Small intestine (tissue), 7 donors: Measurements from ENCODE around the gene C11orf97. TPM values are rescaled to one million over a fixed set of nuclear protein-coding genes. Genes with fewer than 3 reads are reported as not detected.
"Not testable (repeated sequence)": the region's sequence is repeated elsewhere in the genome, so short reads cannot be mapped to it uniquely, and the experiment has no call there.

Experiments
- DNase-seq, 2 donors: peaks; one replicate each; pipeline versions ENCODE4 v3.0.0 to v3.0.0-alpha.2; 2013
- FAIRE-seq: peaks from 2 replicates; lab custom pipeline; 2012; peaks lifted over from hg19 to GRCh38; lab: Jason Lieb, UNC
- H3K27ac ChIP-seq, 3 donors: one replicate each; pipeline ENCODE4 v1.5.1; 2013; ENCODE audit warnings: low read length in 2 of 3, mild to moderate bottlenecking in 2 of 3, control low read depth in 1 of 3, inconsistent platforms in 1 of 3, low read depth in 1 of 3, moderate library complexity in 1 of 3
- H3K27me3 ChIP-seq, 3 donors: one replicate each; pipeline ENCODE4 v1.6.1; 2013; ENCODE audit warnings: low read length in 3 of 3, inconsistent platforms in 1 of 3; ENCODE audit not compliant: control insufficient read depth in 3 of 3, insufficient read depth in 3 of 3
- H3K36me3 ChIP-seq, 3 donors: one replicate each; pipeline ENCODE4 v1.6.1; 2013; ENCODE audit warnings: low read length in 3 of 3, inconsistent platforms in 1 of 3, low read depth in 1 of 3, mild to moderate bottlenecking in 1 of 3, moderate library complexity in 1 of 3; ENCODE audit not compliant: control insufficient read depth in 3 of 3, insufficient read depth in 2 of 3
- H3K4me1 ChIP-seq, 3 donors: one replicate each; pipeline ENCODE4 v1.6.1; 2013; ENCODE audit warnings: low read length in 2 of 3, inconsistent platforms in 1 of 3, low read depth in 1 of 3, mild to moderate bottlenecking in 1 of 3, moderate library complexity in 1 of 3; ENCODE audit not compliant: control insufficient read depth in 3 of 3, insufficient read depth in 2 of 3
- H3K4me3 ChIP-seq, 3 donors: one replicate each; pipeline ENCODE4 v1.5.1; 2013; ENCODE audit warnings: low read length in 3 of 3, control low read depth in 1 of 3, inconsistent platforms in 1 of 3, low read depth in 1 of 3, mild to moderate bottlenecking in 1 of 3, moderate library complexity in 1 of 3
- H3K9me3 ChIP-seq, 2 donors: one replicate each; pipeline ENCODE4 v1.6.1; 2013; ENCODE audit warnings: low read depth in 1 of 2, low read length in 1 of 2; ENCODE audit not compliant: control insufficient read depth in 2 of 2, insufficient read depth in 1 of 2
- WGBS, 3 donors: extraction: QIAGEN DNeasy Blood & Tissue Kit; methylation state at CpG; one replicate each; pipeline ENCODE4 v1.1.7; 2013; 5-methylcytosine and 5-hydroxymethylcytosine counted together
- polyA plus RNA-seq, 4 donors: library from polyadenylated mRNA; stranded (reverse) in 3 of 4; unstranded in 1 of 4; fragments of 200-250 nt in 3 of 4; fragments of 120-200 nt in 1 of 4; gene quantifications; one replicate each; pipeline versions ENCODE4 v1.2.1 to v1.2.3, GENCODE V29; 2013
- donor health status: healthy with polysubstance abuse.
- donor health status: control.
- donor health status: control.
- donor health status: Bipolar disorder and iron deficiency.
- donor health status: healthy.

The C11orf97 gene
- polyA plus RNA-seq, 4 donors: 0.09 TPM; not detected in 3

GRCh38 chr11:94494126-94494680 lies 18.1 kb upstream of the C11orf97 start:
- Histone ChIP-seq H3K4me1 (peaks cover 0 to 6% (median 0%) of the 10 kb centered on the region in 3 donors), H3K4me3 (peak overlapping the region; percentile 65 to 97 (median 77)), H3K27ac (peak overlapping the region; percentile 71 to 90 (median 76)), H3K27me3 (no peaks in the 10 kb centered on the region), H3K9me3 (no peaks in the 10 kb centered on the region), H3K36me3 (peaks cover 3 to 7% (median 4%) of the 10 kb centered on the region in 3 donors)
- FAIRE-seq: no peak
- 3 to 4% (median 3%) methylated on average over 19 of the region's 19 CpGs for WGBS, 3 donors
- peak in 1 of 2 donors; percentile 9 for DNase-seq

- Histone ChIP-seq H3K27me3 (no peaks in the 10 kb centered on the region), H3K4me3 (no peak overlapping the region), H3K27ac (no peak overlapping the region), H3K36me3 (peaks cover 3 to 15% (median 7%) of the 10 kb centered on the region in 3 donors), H3K9me3 (no peaks in the 10 kb centered on the region), H3K4me1 (no peaks in the 10 kb centered on the region)
- DNase-seq: no peak
- no peak for FAIRE-seq
- WGBS, 3 donors: 89 to 97% (median 94%) methylated on average over 2 of the region's 2 CpGs
These were observed 12.1 kb upstream of the C11orf97 start for GRCh38 chr11:94500181-94500580.

- Histone ChIP-seq H3K27me3 (no peaks in the 10 kb centered on the region), H3K36me3 (peaks cover 3 to 15% (median 7%) of the 10 kb centered on the region in 3 donors), H3K9me3 (no peaks in the 10 kb centered on the region), H3K4me3 (no peak overlapping the region), H3K27ac (no peak overlapping the region), H3K4me1 (no peaks in the 10 kb centered on the region)
- WGBS, 3 donors: 65 to 79% (median 77%) methylated on average over 2 of the region's 2 CpGs
- DNase-seq (no peak), FAIRE-seq (no peak)
These were observed 10.7 kb upstream of the C11orf97 start for GRCh38 chr11:94501522-94501921.

GRCh38 chr11:94504689-94505293 lies 7.5 kb upstream of the C11orf97 start:
- FAIRE-seq: peak; percentile 81
- 7 to 22% (median 18%) methylated on average over 3 of the region's 3 CpGs for WGBS, 3 donors

GRCh38 chr11:94506513-94506912 lies 5.7 kb upstream of the C11orf97 start:
- H3K4me1 ChIP-seq, FAIRE-seq, H3K9me3 ChIP-seq, H3K36me3 ChIP-seq, H3K27ac ChIP-seq, H3K27me3 ChIP-seq, H3K4me3 ChIP-seq: not testable (repeated sequence)
- peak in 1 of 2 donors; percentile 28 for DNase-seq
- 62 to 85% (median 71%) methylated on average over 5 of the region's 5 CpGs for WGBS, 3 donors

More at GRCh38 chr11:94504689-94505293, 7.5 kb upstream of the C11orf97 start:
- H3K4me1 ChIP-seq: no peaks in the 10 kb centered on the region
- H3K4me3 ChIP-seq: no peak overlapping the region
- no peak overlapping the region for H3K27ac ChIP-seq
- peak; percentile 51 to 64 for DNase-seq
- H3K9me3 ChIP-seq: no peaks in the 10 kb centered on the region
- H3K27me3 ChIP-seq: no peaks in the 10 kb centered on the region
- H3K36me3 ChIP-seq: peaks cover 0 to 9% (median 2%) of the 10 kb centered on the region in 3 donors

- FAIRE-seq (no peak), DNase-seq (no peak)
- H3K4me1 ChIP-seq: peaks cover 0 to 3% (median 0%) of the 10 kb centered on the region in 3 donors
- H3K27ac ChIP-seq: no peak overlapping the region
- H3K4me3 ChIP-seq: no peak overlapping the region
- no peaks in the 10 kb centered on the region for H3K9me3 ChIP-seq
- H3K36me3 ChIP-seq: no peaks in the 10 kb centered on the region
- WGBS, 3 donors: 42 to 60% (median 56%) methylated on average over 4 of the region's 4 CpGs
- no peaks in the 10 kb centered on the region for H3K27me3 ChIP-seq
These were observed 4.8 kb upstream of the C11orf97 start for GRCh38 chr11:94507485-94507884.

GRCh38 chr11:94513091-94513490 lies 830 bp downstream of the C11orf97 start:
- H3K9me3 ChIP-seq: no peaks in the 10 kb centered on the region
- H3K27ac ChIP-seq: peak overlapping the region in 1 of 3 donors; percentile 39
- H3K27me3 ChIP-seq: no peaks in the 10 kb centered on the region
- H3K4me3 ChIP-seq: no peak overlapping the region
- H3K4me1 ChIP-seq: peaks cover 0 to 10% (median 3%) of the 10 kb centered on the region in 3 donors
- FAIRE-seq: no peak
- WGBS, 3 donors: 18 to 43% (median 19%) methylated on average over 2 of the region's 2 CpGs
- DNase-seq: peak; percentile 79 to 83
- no peaks in the 10 kb centered on the region for H3K36me3 ChIP-seq

- Histone ChIP-seq H3K36me3 (no peaks in the 10 kb centered on the region), H3K27me3 (no peaks in the 10 kb centered on the region), H3K27ac (no peak overlapping the region), H3K4me1 (peaks cover 0 to 10% (median 3%) of the 10 kb centered on the region in 3 donors), H3K4me3 (no peak overlapping the region), H3K9me3 (no peaks in the 10 kb centered on the region)
- WGBS, 3 donors: 81 to 87% (median 84%) methylated on average over 2 of the region's 2 CpGs
- FAIRE-seq (no peak), DNase-seq (no peak)
These were observed 3.1 kb downstream of the C11orf97 start for GRCh38 chr11:94515398-94515797.
